Measurements from ENCODE around the gene ZNF316.
A peak's percentile ranks its signal among the peaks of the same experiment; 100 is the strongest.

ZNF316 gene

DNA sequence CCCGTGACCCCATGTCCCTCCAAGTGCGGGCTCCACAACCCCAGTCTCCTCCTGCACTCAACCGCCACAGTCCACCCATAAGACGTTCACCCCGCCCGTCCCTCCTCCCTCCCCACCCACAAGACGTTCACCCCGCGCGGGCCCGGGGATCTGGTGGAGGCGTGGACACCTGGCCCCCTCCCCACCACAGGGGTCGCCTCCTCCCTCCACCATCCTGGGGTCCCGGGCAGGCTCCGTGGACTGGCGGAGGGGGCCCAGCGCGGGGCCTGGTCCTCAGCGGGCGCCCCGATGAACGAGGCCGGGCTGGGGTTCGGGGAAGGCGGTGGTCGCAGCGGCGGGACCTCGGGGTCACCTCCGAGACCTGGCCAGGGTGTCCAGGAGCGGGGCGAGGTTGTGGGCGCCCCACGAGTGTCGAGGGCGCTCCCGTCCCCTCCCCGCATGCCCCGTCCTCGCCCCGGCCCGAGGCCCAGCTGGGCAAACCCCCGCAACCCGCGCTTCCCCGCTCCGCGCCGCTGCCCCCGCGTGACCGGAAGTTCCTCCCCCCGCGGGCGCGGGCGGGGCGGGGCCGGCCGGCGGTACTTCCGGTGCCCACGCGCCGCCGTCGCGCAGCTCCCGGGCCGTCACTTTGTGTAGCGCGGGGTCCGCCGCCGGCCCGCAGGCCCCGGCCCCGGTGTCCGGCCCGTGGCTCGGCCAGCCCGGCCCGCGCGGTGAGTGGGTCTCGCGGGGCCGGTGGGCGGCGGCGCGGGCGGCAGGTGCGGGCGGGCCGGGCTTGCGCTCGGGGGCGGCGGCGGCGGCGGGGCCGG lies at the start of gene ZNF316:
TSS of gene ZNF316 (plus strand) at position 578 of the 803 bp plus-strand sequence. CDS start 5,092 bp downstream, outside the sequence.
- DNase-seq = peak; percentile 36

DNA sequence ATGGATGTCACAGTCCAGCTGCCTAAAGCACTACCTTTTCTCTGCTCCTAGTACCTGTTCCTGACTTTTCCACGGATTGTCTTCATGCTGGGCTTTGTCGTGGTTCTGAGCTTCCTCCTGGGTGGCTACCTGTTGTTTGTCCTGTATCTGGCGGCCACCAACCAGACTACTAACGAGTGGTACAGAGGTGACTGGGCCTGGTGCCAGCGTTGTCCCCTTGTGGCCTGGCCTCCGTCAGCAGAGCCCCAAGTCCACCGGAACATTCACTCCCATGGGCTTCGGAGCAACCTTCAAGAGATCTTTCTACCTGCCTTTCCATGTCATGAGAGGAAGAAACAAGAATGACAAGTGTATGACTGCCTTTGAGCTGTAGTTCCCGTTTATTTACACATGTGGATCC lies 48.6 kb upstream of the ZNF316 start:
- DNase-seq = no peak

GRCh38 chr7:6589151-6589828 lies 47.8 kb upstream of the ZNF316 start:
- no peak for DNase-seq

DNA sequence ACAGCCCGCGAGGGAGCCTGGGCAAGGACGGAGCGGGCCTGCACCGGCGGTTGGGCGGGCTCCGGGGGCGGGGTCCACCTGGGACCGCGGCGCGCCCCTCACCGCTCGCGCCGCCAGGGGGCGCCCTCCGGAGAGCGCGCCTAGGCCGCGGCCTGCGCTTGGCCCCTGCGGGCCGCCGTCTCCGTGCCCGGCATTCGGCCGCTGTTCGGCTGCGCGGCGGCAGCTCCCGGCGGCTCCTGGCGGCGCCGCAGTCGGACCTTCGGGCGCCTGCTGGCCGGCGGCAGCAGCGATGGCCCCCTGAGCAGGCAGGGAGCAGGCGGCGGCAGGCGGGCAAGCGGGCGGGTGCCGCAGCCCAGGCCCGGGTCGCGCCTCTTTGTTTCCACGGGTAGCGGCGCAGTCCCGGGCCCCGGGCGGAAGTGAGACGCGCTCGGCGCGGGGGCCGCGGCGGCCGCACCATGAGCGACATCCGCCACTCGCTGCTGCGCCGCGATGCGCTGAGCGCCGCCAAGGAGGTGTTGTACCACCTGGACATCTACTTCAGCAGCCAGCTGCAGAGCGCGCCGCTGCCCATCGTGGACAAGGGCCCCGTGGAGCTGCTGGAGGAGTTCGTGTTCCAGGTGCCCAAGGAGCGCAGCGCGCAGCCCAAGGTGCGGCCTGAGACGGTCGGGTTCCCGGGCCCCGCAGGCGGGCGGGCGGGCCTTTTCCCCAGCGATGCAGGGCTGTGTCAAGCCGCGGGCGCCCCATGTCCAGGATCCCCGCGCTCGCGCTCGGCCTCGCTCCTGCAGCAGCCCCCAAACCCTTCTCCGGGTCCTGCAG lies 47.1 kb upstream of the ZNF316 start, which contains the start of gene INTS15:
TSS of gene INTS15 (plus strand) at position 193 of the 816 bp plus-strand sequence. CDS start at position 456, 263 bp downstream.
- peak; percentile 78 for DNase-seq

DNA sequence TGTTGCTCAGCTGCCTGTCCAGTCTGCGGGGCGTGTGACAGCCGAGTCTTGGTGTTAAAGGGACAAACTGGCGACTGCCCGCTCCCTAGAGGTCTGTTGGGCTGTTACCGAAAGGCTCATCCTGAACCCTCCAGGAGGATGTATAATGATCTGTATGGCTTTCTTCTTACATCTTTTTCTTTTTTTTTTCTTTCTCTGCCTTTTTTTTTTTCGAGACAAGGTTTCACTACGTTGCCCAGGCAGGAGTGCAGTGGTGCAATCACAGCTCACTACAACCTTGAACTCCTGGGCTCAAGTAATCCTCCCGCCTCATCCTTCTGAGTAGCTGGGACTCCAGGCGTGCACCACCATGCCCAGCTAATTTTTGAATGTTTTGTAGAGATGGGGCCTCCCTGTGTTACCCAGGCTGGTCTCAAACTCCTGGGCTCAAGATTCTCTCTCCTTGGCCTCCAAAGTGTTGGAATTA lies 46.4 kb upstream of the ZNF316 start:
- DNase-seq = no peak

DNA sequence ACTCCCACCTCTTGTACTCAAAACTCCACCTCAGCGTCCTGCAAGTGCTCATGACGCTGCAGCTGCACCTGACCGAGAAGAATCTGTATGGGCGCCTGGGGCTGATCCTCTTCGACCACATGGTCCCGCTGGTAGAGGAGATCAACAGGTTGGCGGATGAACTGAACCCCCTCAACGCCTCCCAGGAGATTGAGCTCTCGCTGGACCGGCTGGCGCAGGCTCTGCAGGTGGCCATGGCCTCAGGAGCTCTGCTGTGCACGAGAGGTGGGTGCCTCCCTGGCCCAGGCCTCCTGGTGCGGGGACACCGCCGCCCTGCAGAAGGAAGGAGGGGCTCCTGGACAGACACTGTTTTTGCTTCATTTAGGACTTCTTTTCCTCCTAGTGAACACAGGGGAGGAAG lies 37.0 kb upstream of the ZNF316 start:
- no peak for DNase-seq

DNA sequence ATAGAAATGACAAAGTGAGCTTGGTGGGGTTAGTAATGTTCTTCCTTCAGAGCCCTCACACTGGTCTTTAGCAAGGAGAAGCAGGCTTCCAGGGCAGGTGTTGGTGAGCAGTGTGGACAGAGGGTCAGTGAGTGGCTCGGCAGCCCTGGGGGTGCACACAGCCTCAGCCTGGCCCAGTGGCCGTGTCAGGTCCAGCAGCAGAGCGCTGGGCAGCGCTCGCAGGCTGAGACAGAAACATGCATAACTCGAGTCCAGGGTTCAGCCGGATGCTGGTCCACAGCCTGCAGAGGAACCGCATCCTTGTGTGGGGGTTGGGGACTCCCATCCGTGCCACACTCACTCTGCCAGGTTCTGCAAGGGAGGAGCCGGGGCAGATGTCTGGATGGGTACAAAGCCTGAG lies 32.7 kb upstream of the ZNF316 start:
- DNase-seq = no peak

DNA sequence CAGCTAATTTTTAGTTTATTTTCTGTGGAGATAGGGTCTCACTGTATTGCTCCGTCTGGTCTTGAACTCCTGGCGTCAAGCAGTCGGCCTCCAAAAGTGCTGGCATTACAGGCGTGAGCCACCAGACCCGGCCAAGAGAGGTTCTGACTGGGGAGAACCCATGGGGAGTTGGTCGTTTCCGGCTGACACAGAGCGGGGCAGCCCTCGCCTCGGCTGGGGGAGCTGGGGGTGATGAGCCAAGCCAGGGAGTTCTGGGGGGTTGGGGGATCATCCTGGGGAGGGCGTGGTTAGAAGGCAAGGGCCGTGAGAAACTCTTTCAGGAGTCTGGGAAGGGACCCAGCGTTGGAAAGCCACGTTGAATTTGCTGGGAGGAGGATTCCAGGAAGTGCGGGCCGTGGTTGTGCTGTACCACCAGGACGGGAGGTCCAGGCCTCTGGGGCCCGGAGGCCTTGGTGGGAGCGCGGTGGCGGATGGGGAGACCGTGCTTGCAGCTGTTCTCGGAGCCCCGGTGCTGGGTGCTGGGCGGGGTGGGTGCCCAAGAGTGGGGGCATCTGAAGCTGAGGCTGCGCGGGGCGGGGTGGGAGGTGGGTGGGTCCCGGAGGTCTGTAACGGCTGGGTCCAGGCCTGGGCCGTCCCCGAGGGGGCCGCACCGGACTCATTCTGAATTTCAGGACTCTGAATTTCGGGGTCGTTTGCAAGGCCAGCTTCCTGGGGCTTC lies 30.1 kb upstream of the ZNF316 start:
- no peak for DNase-seq

- no peak for DNase-seq
Measured at GRCh38 chr7:6607651-6608051, 29.5 kb upstream of the ZNF316 start.

DNA sequence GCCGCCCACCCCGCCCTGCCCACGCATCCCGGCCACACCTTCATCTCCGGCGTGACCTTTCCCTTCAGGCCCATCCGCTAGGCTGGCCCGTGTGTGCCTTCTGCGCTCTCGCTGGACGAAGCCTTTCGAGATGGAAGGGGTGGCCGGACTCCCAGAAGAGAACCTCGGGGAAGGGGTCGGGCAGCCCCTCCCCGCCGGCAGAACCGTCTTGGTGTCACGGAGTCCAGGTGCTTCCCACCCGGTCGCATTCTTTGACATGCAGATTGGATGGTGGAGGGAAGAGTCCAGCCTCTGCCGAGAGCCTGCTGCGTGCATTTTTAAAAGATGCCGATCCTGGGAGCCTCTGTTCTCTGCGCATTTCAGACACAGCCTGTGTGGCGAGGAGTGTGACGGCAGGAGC lies 29.0 kb upstream of the ZNF316 start:
- no peak for DNase-seq

DNA sequence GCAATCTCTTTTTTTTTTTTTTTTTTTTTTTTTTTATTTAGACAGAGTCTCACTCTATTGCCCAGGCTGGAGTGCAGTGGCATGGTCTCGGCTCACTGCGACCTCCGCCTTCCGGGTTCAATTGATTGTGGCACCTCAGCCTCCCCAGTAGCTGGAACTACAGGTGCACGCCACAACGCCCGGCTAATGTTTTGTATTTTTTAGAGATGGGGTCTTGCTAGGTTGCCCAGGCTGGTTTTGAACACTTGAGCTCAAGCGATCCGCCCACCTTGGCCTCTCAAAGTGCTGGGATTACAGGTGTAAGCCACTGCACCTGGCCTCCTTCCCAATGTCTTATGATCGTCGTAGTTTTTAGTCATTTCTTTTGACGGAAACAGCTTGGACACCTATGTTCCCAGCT lies 28.3 kb upstream of the ZNF316 start:
- DNase-seq = no peak

- DNase-seq = no peak
Measured at GRCh38 chr7:6612819-6613218, 24.3 kb upstream of the ZNF316 start.

GRCh38 chr7:6613706-6614105 lies 23.4 kb upstream of the ZNF316 start:
- DNase-seq = no peak

DNA sequence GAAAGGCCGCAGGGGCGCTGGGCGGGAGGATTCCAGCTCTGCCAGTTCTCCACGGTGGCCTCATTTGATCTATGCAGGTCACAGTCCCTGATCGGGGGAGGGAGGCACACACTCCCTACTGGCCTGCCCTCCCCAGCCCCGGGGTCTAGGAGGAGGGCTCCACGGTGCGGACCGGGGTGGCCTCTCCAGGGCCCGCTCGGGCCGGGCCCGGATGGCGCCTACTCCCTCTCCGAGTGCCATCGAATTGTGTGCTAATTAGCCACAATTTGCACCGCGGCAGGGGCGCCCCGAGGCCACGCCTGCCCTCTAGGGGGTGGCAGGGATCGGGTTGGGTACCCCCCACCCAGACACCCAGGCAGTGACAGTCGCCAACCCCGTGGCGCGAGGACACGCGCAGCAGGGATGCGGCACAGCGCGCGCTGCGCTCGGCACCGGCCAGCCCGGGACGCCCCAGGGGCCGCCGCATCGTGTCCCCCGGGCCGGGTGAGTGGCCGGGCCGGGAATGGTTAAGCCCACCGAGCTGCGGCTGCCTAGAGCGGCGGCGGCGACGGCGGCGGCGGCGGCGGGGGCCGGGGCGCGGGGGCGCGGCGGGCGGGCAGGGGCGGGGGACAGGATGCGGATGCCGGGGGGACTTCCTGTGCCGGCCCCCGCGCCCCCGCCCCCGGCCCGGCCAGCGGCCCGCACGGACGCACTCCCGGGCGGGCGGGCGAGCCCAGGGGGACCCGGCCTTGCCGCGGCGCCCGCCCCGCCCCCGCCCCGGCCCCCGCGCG lies 22.0 kb upstream of the ZNF316 start, which contains the start of gene ZNF853:
TSS of gene ZNF853 (plus strand) at position 658 of the 770 bp plus-strand sequence. CDS start 565 bp downstream, outside the sequence.
- DNase-seq = no peak

GRCh38 chr7:6615723-6616555 lies 21.2 kb upstream of the ZNF316 start:
- no peak for DNase-seq

DNA sequence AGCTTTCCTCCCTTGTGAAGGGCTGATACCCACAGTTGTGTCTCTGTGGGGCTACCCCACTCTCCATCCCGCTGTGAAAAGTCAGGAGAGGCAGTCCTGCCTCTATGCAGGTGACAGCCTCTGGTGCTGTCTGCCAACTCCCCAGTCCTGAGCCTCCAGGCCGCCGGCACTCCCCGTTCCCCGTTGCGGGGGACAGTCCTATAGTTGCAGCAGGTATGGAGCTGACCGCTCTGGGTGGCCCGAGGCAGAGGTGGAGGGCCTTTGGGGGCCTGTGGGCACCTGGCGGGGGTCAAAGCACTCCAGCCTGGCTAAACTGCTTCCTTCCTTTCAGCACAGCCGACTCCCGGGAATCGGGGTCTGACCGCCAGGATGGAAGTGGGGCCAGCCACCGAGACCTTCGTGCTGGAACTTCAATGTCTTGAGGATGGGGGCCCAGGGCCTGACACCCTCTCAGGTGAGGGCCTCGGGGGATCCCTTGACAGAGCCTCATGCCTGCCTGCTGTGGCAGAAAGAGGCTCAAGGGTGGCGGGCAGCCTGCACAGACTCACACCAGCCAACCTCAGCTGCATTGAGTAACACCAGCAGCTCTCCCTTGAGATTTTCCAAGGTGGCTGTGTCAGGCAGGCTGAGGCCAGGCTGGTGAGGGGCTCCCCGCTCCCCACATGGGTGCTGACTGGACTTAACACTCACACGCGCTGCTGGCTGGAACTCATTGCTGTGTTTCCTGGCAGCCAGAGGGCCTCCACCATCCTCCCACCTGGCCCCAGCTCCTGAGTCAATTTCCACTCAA lies 20.1 kb upstream of the ZNF316 start:
- DNase-seq = no peak

DNA sequence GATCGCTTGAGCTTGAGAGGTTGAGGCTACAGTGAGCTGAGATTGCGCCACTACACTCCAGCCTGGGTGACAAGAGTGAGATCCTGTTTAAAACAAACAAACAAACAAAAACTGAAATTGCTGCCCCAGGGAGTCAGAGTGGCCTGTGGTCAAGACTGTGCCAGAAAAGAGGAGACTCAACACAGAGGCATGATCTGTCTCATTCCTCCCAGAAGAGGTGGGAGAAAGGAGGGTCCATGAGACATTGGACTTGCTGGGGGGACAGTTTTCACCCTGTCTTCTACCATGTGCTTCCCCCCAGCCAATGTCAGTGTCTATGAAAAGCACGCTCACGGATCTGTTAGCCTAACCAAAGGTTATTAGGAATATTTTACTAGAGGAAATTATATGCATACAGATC lies 18.5 kb upstream of the ZNF316 start:
- no peak for DNase-seq

- no peak for DNase-seq
Measured at GRCh38 chr7:6619961-6620360, 17.2 kb upstream of the ZNF316 start.

- DNase-seq = no peak
Measured at GRCh38 chr7:6621195-6622133, 15.7 kb upstream of the ZNF316 start.
